GM12801 (cell line): ENCODE results near the gene ERC1.

Source experiments
- CTCF ChIP-seq: IDR thresholded peaks from one replicate; pipeline ENCODE4 v1.5.1; 2011; ENCODE audit warnings: control low read depth; ENCODE audit not compliant: insufficient read length; ENCODE audit errors: extremely low read depth

Gene ERC1

GRCh38 chr12:1474574-1475153 is 483.6 kb downstream of the ERC1 start:
- TF ChIP-seq CTCF = no peak

- TF ChIP-seq CTCF = no peak
Observed at GRCh38 chr12:1479645-1480044, 488.6 kb downstream of the ERC1 start.

GRCh38 chr12:1481326-1481725 is 490.3 kb downstream of the ERC1 start:
- TF ChIP-seq CTCF = no peak

- no peak for TF ChIP-seq CTCF
Observed at GRCh38 chr12:1481906-1482305, 490.9 kb downstream of the ERC1 start.

GRCh38 chr12:1488908-1489381 is 497.9 kb downstream of the ERC1 start:
- TF ChIP-seq CTCF = no peak

- no peak for TF ChIP-seq CTCF
Observed at GRCh38 chr12:1491983-1492697, 501.1 kb downstream of the ERC1 start.

GRCh38 chr12:1493781-1494565 is 502.9 kb downstream of the ERC1 start:
- TF ChIP-seq CTCF = no peak
